HepG2 (cell line): ENCODE measurements around the gene KARS1. TPM values are rescaled to one million over a fixed set of nuclear protein-coding genes. Genes with fewer than 3 reads are reported as not detected.

Source experiments
- ARNTL ChIP-seq: sonication (generic); formaldehyde crosslinking; IDR thresholded peaks from 2 replicates; pipeline ENCODE4 v1.4.0; 2020; ENCODE audit warnings: mild to moderate bottlenecking, missing genetic modification reagents
- HNF1B ChIP-seq: sonication (generic); formaldehyde crosslinking; IDR thresholded peaks from 2 replicates; pipeline ENCODE4 v1.5.1; 2020; ENCODE audit warnings: mild to moderate bottlenecking, moderate library complexity, missing genetic modification reagents
- KLF12 ChIP-seq: sonication (generic); formaldehyde crosslinking; IDR thresholded peaks from 2 replicates; pipeline ENCODE4 v1.4.0; 2020; ENCODE audit warnings: missing genetic modification reagents, borderline replicate concordance
- MNT ChIP-seq: fragments of 450-650 bp; IDR thresholded peaks from 2 replicates; pipeline ENCODE4 v1.6.1; 2016
- MTF2 ChIP-seq: sonication (generic); formaldehyde crosslinking; IDR thresholded peaks from 2 replicates; pipeline ENCODE4 v1.5.0; 2020; ENCODE audit warnings: missing genetic modification reagents, borderline replicate concordance
- PPARG ChIP-seq: conservative IDR thresholded peaks from 2 replicates; pipeline ENCODE4 v1.6.1; 2016; ENCODE audit warnings: missing biosample characterization, missing genetic modification reagents
- TAF1 ChIP-seq: sonication (generic); formaldehyde crosslinking; IDR thresholded peaks from 2 replicates; pipeline ENCODE4 v1.4.0; 2020; ENCODE audit warnings: missing genetic modification reagents
- TBX3 ChIP-seq: fragments of 450-650 bp; IDR thresholded peaks from 2 replicates; pipeline ENCODE4 v1.6.1; 2017; ENCODE audit warnings: antibody characterized with exemption, mild to moderate bottlenecking, inconsistent platforms, borderline replicate concordance
- TERF1 ChIP-seq: sonication (generic); formaldehyde crosslinking; IDR thresholded peaks from 2 replicates; pipeline ENCODE4 v1.8.0; 2022; ENCODE audit warnings: mild to moderate bottlenecking, missing genetic modification reagents, moderate library complexity
- TGIF2 ChIP-seq: IDR thresholded peaks from 2 replicates; pipeline ENCODE4 v1.6.1; 2016; ENCODE audit warnings: control low read depth, missing compliant biosample characterization
- ZFP1 ChIP-seq: IDR thresholded peaks from 2 replicates; pipeline ENCODE4 v1.6.1; 2016
- ZNF446 ChIP-seq: sonication (generic); formaldehyde crosslinking; IDR thresholded peaks from 2 replicates; pipeline ENCODE4 v1.5.0; 2020; ENCODE audit warnings: mild to moderate bottlenecking, missing genetic modification reagents
- ZNF557 ChIP-seq: sonication (generic); formaldehyde crosslinking; IDR thresholded peaks from 2 replicates; pipeline ENCODE4 v1.4.0; 2020; ENCODE audit warnings: missing genetic modification reagents
- ZNF614 ChIP-seq: IDR thresholded peaks from 2 replicates; pipeline ENCODE4 v1.6.1; 2018; ENCODE audit warnings: missing biosample characterization, missing genetic modification reagents, inconsistent platforms, borderline replicate concordance
- ZNF746 ChIP-seq: sonication (generic); formaldehyde crosslinking; IDR thresholded peaks from 2 replicates; pipeline ENCODE4 v1.8.0; 2022; ENCODE audit warnings: mild to moderate bottlenecking, missing genetic modification reagents
- polyA plus RNA-seq, 8 experiments: library from polyadenylated mRNA; depleted of rRNA in 3 of 8; stranded (reverse) in 7 of 8; unstranded in 1 of 8; fragments of >200 nt; fragmentation: Illumina TruSeq in 4 of 8; extraction: Trizol in 4 of 8; gene quantifications; 2 replicates each; pipeline versions ENCODE4 v1.2.1 to v1.2.3, GENCODE V29; 2011 to 2016; ENCODE audit warnings: low read depth in 4 of 8, missing spikeins in 1 of 8, mixed read lengths in 1 of 8; ENCODE audit not compliant: insufficient read depth in 1 of 8
- total RNA-seq, 5 experiments: library from RNA; depleted of rRNA; stranded (reverse); fragments of >200 nt; fragmentation: Illumina TruSeq; extraction: Trizol; gene quantifications; 2 replicates each; pipeline ENCODE4 v1.2.3, GENCODE V29; 2016; ENCODE audit warnings: low read depth in 1 of 5
- TF ChIP-seq, protein P1 (sequence below): sonication (generic); formaldehyde crosslinking; IDR thresholded peaks from 2 replicates; pipeline ENCODE4 v1.8.0; 2022; ENCODE audit warnings: missing genetic modification reagents, mild to moderate bottlenecking, inconsistent platforms, borderline replicate concordance
- TF ChIP-seq, protein P2 (sequence below): sonication (generic); formaldehyde crosslinking; conservative IDR thresholded peaks from 2 replicates; pipeline ENCODE4 v1.5.0; 2020; ENCODE audit warnings: missing genetic modification reagents
- TF ChIP-seq, protein P3 (sequence below): sonication (generic); formaldehyde crosslinking; IDR thresholded peaks from 2 replicates; pipeline ENCODE4 v1.8.0; 2023; ENCODE audit warnings: mild to moderate bottlenecking, missing genetic modification reagents

Gene KARS1
- total and polyA plus RNA-seq, 2 of the 13 experiments (the other 11 are each of a cell fraction or from before 2014, with no cell fraction given), result 141 to 276 TPM

- TF ChIP-seq, protein P1, sequence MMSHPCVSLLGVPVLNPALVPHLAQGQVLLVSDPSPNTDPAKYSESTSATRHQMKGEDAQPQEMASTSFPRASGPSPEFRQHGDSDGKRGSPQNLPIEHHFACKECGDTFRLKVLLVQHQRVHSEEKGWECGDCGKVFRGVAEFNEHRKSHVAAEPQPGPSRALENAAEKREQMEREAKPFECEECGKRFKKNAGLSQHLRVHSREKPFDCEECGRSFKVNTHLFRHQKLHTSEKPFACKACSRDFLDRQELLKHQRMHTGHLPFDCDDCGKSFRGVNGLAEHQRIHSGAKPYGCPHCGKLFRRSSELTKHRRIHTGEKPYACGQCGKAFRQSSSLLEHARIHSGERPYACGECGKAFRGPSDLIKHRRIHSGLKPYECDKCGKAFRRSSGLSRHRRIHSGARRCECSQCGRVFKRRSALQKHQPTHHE (CRISPR knock-in tag), result peak; percentile 33; the same call in 1 of the 2 replicates
- TF ChIP-seq ZNF446 (peak; percentile 92), KLF12 (peak; percentile 91; the same call in 1 of the 2 replicates), TERF1 (CRISPR knock-in tag) (peak; percentile 47; the same call in 1 of the 2 replicates), MNT (peak; percentile 47), HNF1B (peak; percentile 90; the same call in 1 of the 2 replicates), ZNF557 (no peak), TAF1 (CRISPR knock-in tag) (peak; percentile 98), PPARG (CRISPR knock-in tag) (peak; percentile 35), ARNTL (CRISPR knock-in tag) (peak; percentile 34; the same call in 1 of the 2 replicates), TBX3 (peak; percentile 80), ZNF614 (CRISPR knock-in tag) (no peak; the same call in 1 of the 2 replicates), ZNF746 (CRISPR knock-in tag) (peak; percentile 20; the same call in 1 of the 2 replicates), MTF2 (CRISPR knock-in tag) (peak; percentile 72; the same call in 1 of the 2 replicates), TGIF2 (CRISPR knock-in tag) (peak; percentile 96), ZFP1 (no peak)
- TF ChIP-seq, protein P2, sequence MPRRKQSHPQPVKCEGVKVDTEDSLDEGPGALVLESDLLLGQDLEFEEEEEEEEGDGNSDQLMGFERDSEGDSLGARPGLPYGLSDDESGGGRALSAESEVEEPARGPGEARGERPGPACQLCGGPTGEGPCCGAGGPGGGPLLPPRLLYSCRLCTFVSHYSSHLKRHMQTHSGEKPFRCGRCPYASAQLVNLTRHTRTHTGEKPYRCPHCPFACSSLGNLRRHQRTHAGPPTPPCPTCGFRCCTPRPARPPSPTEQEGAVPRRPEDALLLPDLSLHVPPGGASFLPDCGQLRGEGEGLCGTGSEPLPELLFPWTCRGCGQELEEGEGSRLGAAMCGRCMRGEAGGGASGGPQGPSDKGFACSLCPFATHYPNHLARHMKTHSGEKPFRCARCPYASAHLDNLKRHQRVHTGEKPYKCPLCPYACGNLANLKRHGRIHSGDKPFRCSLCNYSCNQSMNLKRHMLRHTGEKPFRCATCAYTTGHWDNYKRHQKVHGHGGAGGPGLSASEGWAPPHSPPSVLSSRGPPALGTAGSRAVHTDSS (CRISPR knock-in tag), result 0 out of 2 replicates have a peak, but pooled peaks have one; percentile 74
- TF ChIP-seq, protein P3, sequence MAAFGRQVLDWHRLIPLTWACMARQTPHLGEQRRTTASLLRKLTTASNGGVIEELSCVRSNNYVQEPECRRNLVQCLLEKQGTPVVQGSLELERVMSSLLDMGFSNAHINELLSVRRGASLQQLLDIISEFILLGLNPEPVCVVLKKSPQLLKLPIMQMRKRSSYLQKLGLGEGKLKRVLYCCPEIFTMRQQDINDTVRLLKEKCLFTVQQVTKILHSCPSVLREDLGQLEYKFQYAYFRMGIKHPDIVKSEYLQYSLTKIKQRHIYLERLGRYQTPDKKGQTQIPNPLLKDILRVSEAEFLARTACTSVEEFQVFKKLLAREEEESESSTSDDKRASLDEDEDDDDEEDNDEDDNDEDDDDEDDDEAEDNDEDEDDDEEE, result peak; percentile 92; the same call in 1 of the 2 replicates
Observed at GRCh38 chr16:75647492-75648264, at the start of gene KARS1, which contains the start of gene TERF2IP (continued).
